Measurements from ENCODE around the gene PRDM10.

DNA sequence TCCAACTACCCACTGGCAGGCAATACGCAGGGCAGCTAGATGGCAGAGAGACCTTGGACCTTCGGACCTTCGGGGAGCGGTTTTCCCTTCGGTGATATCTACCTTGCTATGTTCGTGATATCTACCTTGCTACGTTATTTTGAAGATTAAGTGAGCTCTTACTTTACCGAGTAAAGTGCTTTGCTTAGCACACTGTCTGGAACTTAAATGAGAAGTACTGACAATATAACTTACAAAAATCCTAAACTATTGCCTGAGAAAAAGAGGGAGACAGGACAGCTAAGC, 1.0 kb upstream of the PRDM10 start:
- TF ChIP-seq EZH2 (IDR thresholded peaks at IDR 0.05; ENCODE audit: borderline replicate concordance, low read length) = no peak
- TF ChIP-seq, protein P1, sequence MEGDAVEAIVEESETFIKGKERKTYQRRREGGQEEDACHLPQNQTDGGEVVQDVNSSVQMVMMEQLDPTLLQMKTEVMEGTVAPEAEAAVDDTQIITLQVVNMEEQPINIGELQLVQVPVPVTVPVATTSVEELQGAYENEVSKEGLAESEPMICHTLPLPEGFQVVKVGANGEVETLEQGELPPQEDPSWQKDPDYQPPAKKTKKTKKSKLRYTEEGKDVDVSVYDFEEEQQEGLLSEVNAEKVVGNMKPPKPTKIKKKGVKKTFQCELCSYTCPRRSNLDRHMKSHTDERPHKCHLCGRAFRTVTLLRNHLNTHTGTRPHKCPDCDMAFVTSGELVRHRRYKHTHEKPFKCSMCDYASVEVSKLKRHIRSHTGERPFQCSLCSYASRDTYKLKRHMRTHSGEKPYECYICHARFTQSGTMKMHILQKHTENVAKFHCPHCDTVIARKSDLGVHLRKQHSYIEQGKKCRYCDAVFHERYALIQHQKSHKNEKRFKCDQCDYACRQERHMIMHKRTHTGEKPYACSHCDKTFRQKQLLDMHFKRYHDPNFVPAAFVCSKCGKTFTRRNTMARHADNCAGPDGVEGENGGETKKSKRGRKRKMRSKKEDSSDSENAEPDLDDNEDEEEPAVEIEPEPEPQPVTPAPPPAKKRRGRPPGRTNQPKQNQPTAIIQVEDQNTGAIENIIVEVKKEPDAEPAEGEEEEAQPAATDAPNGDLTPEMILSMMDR (IDR thresholded peaks at IDR 0.05; ENCODE audit: low read length) = no peak

All from OCI-LY1 (cell line).